Psoas muscle (tissue), 8 donors: ENCODE data around the gene SH3RF3. TPM values are rescaled to one million over a fixed set of nuclear protein-coding genes. Genes with fewer than 3 reads are reported as not detected.
A peak's percentile ranks its signal among the peaks of the same experiment; 100 is the strongest.

Experiments used
- ATAC-seq, 4 donors: fragments of 200-7000 bp; cut with Tn5 transposase; one replicate each; pipeline ENCODE4 v1.9.1; 2020; ENCODE audit warnings: moderate library complexity in 3 of 4, mild to moderate bottlenecking in 2 of 4
- DNase-seq, 2 donors: peaks; one replicate each; pipeline ENCODE4 v3.0.0-alpha.2; 2020
- H3K27ac ChIP-seq: fragments of 200-600 bp; one replicate; pipeline ENCODE4 v1.8.0; 2022
- H3K27me3 ChIP-seq, 3 donors: fragments of 200-600 bp in 1 of 3; one replicate each; pipeline versions ENCODE4 v1.6.1 to v1.8.0; 2013 to 2022; ENCODE audit warnings: low read length in 2 of 3, mild to moderate bottlenecking in 2 of 3, moderate library complexity in 1 of 3; ENCODE audit not compliant: insufficient read depth in 3 of 3
- H3K36me3 ChIP-seq, 2 donors: fragments of 200-600 bp in 1 of 2; one replicate each; pipeline versions ENCODE4 v1.6.1 to v1.8.0; 2013 to 2022; ENCODE audit warnings: low read depth in 1 of 2, mild to moderate bottlenecking in 1 of 2, moderate library complexity in 1 of 2; ENCODE audit not compliant: insufficient read depth in 1 of 2
- H3K4me1 ChIP-seq: fragments of 200-600 bp; one replicate; pipeline ENCODE4 v1.8.0; 2022
- H3K4me3 ChIP-seq: fragments of 200-600 bp; one replicate; pipeline ENCODE4 v1.8.0; 2022; ENCODE audit warnings: mild to moderate bottlenecking
- H3K9me3 ChIP-seq: fragments of 200-600 bp; one replicate; pipeline ENCODE4 v1.8.0; 2022
- CTCF ChIP-seq: fragments of 200-600 bp; IDR thresholded peaks from one replicate; pipeline ENCODE4 v1.8.0; 2022; ENCODE audit warnings: antibody characterized with exemption
- WGBS, 3 donors: extraction: QIAGEN DNeasy Blood & Tissue Kit; methylation state at CpG; one replicate each; pipeline versions ENCODE4 v1.1.6 to v1.1.7; 2013; 5-methylcytosine and 5-hydroxymethylcytosine counted together
- intact Hi-C, 2 donors: fragments of 100-400 bp; cut with DNase I; formaldehyde crosslinking; loops; one replicate each; pipeline versions ENCODE4 v1.11.0 to v1.14.2; 2022
- polyA plus RNA-seq, 3 donors: library from polyadenylated mRNA; stranded (reverse); fragments of 200-250 nt; gene quantifications; one replicate each; pipeline ENCODE4 v1.2.3, GENCODE V29; 2013
- total RNA-seq, 4 donors: library from RNA; stranded (reverse); fragmentation: NEBNext Ultra II Directional in 2 of 4; extraction: Animal tissue kit (Norgen Biotek cat#: 25700) in 2 of 4; gene quantifications; one replicate each; pipeline versions ENCODE4 v1.2.1 to v1.2.4, GENCODE V29; 2021 to 2023
- donor health status: healthy with polysubstance abuse.
- donor health status: DM: no; HTN: no; CAD: no; lungs with moderate emphysema.
- donor health status: Bipolar disorder and iron deficiency.
- donor health status: healthy.
- donor health status: DM: yes; HTN: yes; CAD: no.
- donor health status: DM: no; HTN: no; CAD: no.
- donor health status: DM: no; HTN: no; CAD: no.
- donor health status: DM: yes; HTN: yes; CAD: no.

The SH3RF3 gene
- total and polyA plus RNA-seq, 7 donors, result 4.6 to 27.0 (median 9.0) TPM

GRCh38 chr2:109304731-109305470, 175.9 kb downstream of the SH3RF3 start:
- TF ChIP-seq CTCF, result no peak
- Histone ChIP-seq H3K9me3 (no peaks in the 10 kb centered on the region), H3K36me3 (no peaks in the 10 kb centered on the region), H3K4me3 (no peak overlapping the region), H3K4me1 (peaks cover 10% of the 10 kb centered on the region), H3K27me3 (no peaks in the 10 kb centered on the region), H3K27ac (no peak overlapping the region)
- WGBS, 3 donors, result 68 to 83% (median 73%) methylated on average over 13 of the region's 13 CpGs
- intact Hi-C loops, result no loop called here
- ATAC-seq, result peak; percentile 32 to 61 (median 44)
- DNase-seq, result no peak

GRCh38 chr2:109305490-109306167, 176.6 kb downstream of the SH3RF3 start:
- 81 to 88% (median 86%) methylated on average over 15 of the region's 15 CpGs for WGBS, 3 donors
- Histone ChIP-seq H3K36me3 (no peaks in the 10 kb centered on the region), H3K27ac (no peak overlapping the region), H3K4me1 (peaks cover 10% of the 10 kb centered on the region), H3K27me3 (no peaks in the 10 kb centered on the region), H3K4me3 (no peak overlapping the region), H3K9me3 (no peaks in the 10 kb centered on the region)
- intact Hi-C loops, result no loop called here
- ATAC-seq (no peak), DNase-seq (no peak)
- TF ChIP-seq CTCF, result no peak

GRCh38 chr2:109306190-109306589, 177.2 kb downstream of the SH3RF3 start:
- ATAC-seq, result no peak
- WGBS, 3 donors, result 73 to 83% (median 77%) methylated on average over 10 of the region's 10 CpGs
- intact Hi-C loops, result no loop called here

DNA sequence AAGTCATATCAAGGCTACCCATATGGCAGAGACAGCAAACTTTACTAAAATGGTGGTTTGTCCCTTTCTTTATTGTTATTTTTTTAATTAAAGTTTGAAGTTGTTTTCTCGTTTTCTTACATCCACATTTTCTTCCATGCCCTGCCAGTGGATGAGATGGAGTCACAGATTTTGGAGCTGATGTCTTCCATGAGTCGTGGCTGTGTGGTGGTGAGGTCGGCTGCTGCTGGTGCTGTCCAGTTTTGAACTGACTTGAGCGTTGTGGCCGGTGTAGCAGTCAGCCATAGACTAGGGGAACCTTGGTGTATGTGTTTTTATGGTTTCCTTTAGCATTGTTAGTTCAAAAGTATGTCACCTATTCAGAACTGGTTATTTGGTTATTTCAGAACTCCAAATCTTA, 182.8 kb downstream of the SH3RF3 start:
- intact Hi-C loops, result no loop called here
- no peak overlapping the region for H3K27ac ChIP-seq
- H3K4me3 ChIP-seq, result no peak overlapping the region
- H3K27me3 ChIP-seq, result no peaks in the 10 kb centered on the region
- H3K36me3 ChIP-seq, result no peaks in the 10 kb centered on the region
- no peak for TF ChIP-seq CTCF
- no peak for DNase-seq
- no peaks in the 10 kb centered on the region for H3K4me1 ChIP-seq
- no peaks in the 10 kb centered on the region for H3K9me3 ChIP-seq
- 90 to 93% (median 91%) methylated on average over 5 of the region's 5 CpGs for WGBS, 3 donors
- no peak for ATAC-seq

More at GRCh38 chr2:109306190-109306589, 177.2 kb downstream of the SH3RF3 start:
- no peak for TF ChIP-seq CTCF
- no peaks in the 10 kb centered on the region for H3K36me3 ChIP-seq
- peaks cover 7% of the 10 kb centered on the region for H3K4me1 ChIP-seq
- H3K27me3 ChIP-seq, result no peaks in the 10 kb centered on the region
- no peaks in the 10 kb centered on the region for H3K9me3 ChIP-seq
- DNase-seq, result no peak
- H3K4me3 ChIP-seq, result no peak overlapping the region
- no peak overlapping the region for H3K27ac ChIP-seq
